Stimulated activated CD8-positive, alpha-beta memory T cell treated with anti-CD3 and anti-CD28 coated beads, Interleukin-7, amount 100 ng/mL, for 24 hours (primary cell): ENCODE measurements around the gene HOATZ.

ENCODE experiments used
- DNase-seq: peaks from one replicate; pipeline ENCODE4 v3.0.0-alpha.2; 2020; ENCODE audit warnings: low read depth

The HOATZ gene

GRCh38 chr11:111581341-111581740 is 66.8 kb downstream of the HOATZ start:
- no peak for DNase-seq

DNA sequence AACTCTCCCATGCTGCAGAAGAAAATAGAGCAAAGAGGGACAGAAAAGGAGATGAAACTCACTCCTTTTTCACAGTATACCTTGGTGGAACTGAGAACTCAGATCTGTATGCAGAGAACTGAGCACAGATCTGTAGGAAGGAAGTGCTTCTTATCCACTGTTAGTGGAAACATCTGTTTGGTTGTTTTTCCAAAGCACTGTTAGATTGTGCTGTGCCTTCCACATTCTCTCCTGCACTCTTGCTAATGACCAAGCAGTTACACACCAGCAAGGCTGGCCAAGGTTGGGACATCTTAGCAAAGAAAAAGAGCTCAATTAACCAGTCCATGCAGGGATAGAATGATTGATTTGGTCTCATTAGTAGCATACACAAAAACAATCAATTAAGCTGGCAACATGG is 67.6 kb downstream of the HOATZ start:
- DNase-seq, result no peak

GRCh38 chr11:111582881-111583280 is 68.3 kb downstream of the HOATZ start:
- no peak for DNase-seq

- no peak for DNase-seq
Observed at GRCh38 chr11:111585371-111585770, 70.8 kb downstream of the HOATZ start.

- no peak for DNase-seq
Observed at GRCh38 chr11:111586388-111586831, 71.8 kb downstream of the HOATZ start.
